Spleen (tissue), 11 donors: ENCODE measurements around the gene SOX30. TPM values are rescaled to one million over a fixed set of nuclear protein-coding genes. Genes with fewer than 3 reads are reported as not detected.

Experiments
- DNase-seq: peaks from one replicate; pipeline ENCODE4 v3.0.0-alpha.2; 2020
- H3K27ac ChIP-seq, 8 donors: fragments of 200-600 bp; sonication (generic) in 7 of 8; 1 replicate in 4 of 8; 2 replicates in 4 of 8; pipeline versions ENCODE4 v1.5.0 to v1.8.0; 2016 to 2021; ENCODE audit warnings: inconsistent platforms in 4 of 8, mild to moderate bottlenecking in 4 of 8, moderate library complexity in 1 of 8
- H3K27me3 ChIP-seq, 7 donors: fragments of 200-600 bp; sonication (generic) in 6 of 7; replicated peaks in 1 of 7; 1 replicate in 4 of 7; 2 replicates in 3 of 7; pipeline versions ENCODE4 v1.5.0 to v1.8.0; 2016 to 2021; ENCODE audit warnings: inconsistent platforms in 3 of 7, mild to moderate bottlenecking in 1 of 7
- H3K36me3 ChIP-seq, 6 donors: fragments of 200-600 bp; sonication (generic) in 5 of 6; 1 replicate in 4 of 6; 2 replicates in 2 of 6; pipeline versions ENCODE4 v1.5.0 to v1.8.0; 2016 to 2021; ENCODE audit warnings: inconsistent platforms in 2 of 6
- H3K4me1 ChIP-seq, 6 donors: fragments of 200-600 bp; sonication (generic) in 5 of 6; 1 replicate in 3 of 6; 2 replicates in 3 of 6; pipeline versions ENCODE4 v1.5.0 to v1.8.0; 2016 to 2021; ENCODE audit warnings: inconsistent platforms in 3 of 6
- H3K4me3 ChIP-seq, 8 donors: fragments of 200-600 bp; sonication (generic) in 7 of 8; 1 replicate in 4 of 8; 2 replicates in 4 of 8; pipeline versions ENCODE4 v1.5.0 to v1.8.0; 2016 to 2021; ENCODE audit warnings: inconsistent platforms in 4 of 8, mild to moderate bottlenecking in 4 of 8, moderate library complexity in 2 of 8
- H3K9me3 ChIP-seq, 8 donors: fragments of 200-600 bp; sonication (generic) in 7 of 8; 1 replicate in 4 of 8; 2 replicates in 4 of 8; pipeline versions ENCODE4 v1.5.0 to v1.8.0; 2016 to 2021; ENCODE audit warnings: inconsistent platforms in 4 of 8
- POLR2A ChIP-seq, 3 donors: fragments of 450-650 bp; IDR thresholded peaks; one replicate each; pipeline ENCODE4 v1.5.1; 2017; ENCODE audit warnings: antibody characterized with exemption in 3 of 3, mild to moderate bottlenecking in 1 of 3
- POLR2AphosphoS5 ChIP-seq, 3 donors: sonication (generic); formaldehyde crosslinking; IDR thresholded peaks; one replicate each; pipeline ENCODE4 v1.5.1; 2017; ENCODE audit warnings: antibody characterized with exemption in 3 of 3
- WGBS, 5 donors: extraction: QIAGEN DNeasy Blood & Tissue Kit in 3 of 5; methylation state at CpG; one replicate each; pipeline versions ENCODE4 v1.1.5 to v1.1.7; 2013 to 2018; 5-methylcytosine and 5-hydroxymethylcytosine counted together
- intact Hi-C: fragments of 100-400 bp; cut with DNase I; formaldehyde crosslinking; loops from one replicate; pipeline ENCODE4 v1.15.0; 2023; ENCODE audit warnings: low total_unique reads
- polyA plus RNA-seq, 3 donors: library from polyadenylated mRNA; stranded (reverse); fragments of 200-250 nt; gene quantifications; one replicate each; pipeline ENCODE4 v1.2.1, GENCODE V29; 2013
- total RNA-seq, 7 donors: library from RNA; depleted of rRNA in 3 of 7; stranded (reverse); fragments of >200 nt in 3 of 7; fragmentation: NEBNext Ultra II Directional in 4 of 7; extraction: Animal tissue kit (Norgen Biotek cat#: 25700) in 4 of 7; gene quantifications; one replicate each; pipeline versions ENCODE4 v1.1.0 to v1.2.1, GENCODE V29; 2016 to 2021
- TF ChIP-seq, protein P1 (sequence below), 11 experiments: fragments of 200-600 bp in 7 of 11; fragments of 450-650 bp in 4 of 11; sonication (generic) in 4 of 11; IDR thresholded peaks in 8 of 11; conservative IDR thresholded peaks in 3 of 11; 1 replicate in 7 of 11; 2 replicates in 4 of 11; pipeline versions ENCODE4 v1.4.0 to v1.8.0; 2016 to 2021; ENCODE audit warnings: antibody characterized with exemption in 11 of 11, inconsistent platforms in 4 of 11, mild to moderate bottlenecking in 1 of 11
- donor health status: healthy with polysubstance abuse.
- donor health status: DM: no; HTN: no; CAD: no; lungs with moderate emphysema.
- donor health status: DM: no; HTN: no; CAD: no.
- donor health status: Bipolar disorder and iron deficiency.
- donor health status: healthy.
- donor health status: DM: no; HTN: no; CAD: no.
- donor health status: DM: yes; HTN: yes; CAD: no.

SOX30 gene
- total and polyA plus RNA-seq, 10 donors: 0.02 to 0.27 (median 0.16) TPM; not detected in 2

DNA sequence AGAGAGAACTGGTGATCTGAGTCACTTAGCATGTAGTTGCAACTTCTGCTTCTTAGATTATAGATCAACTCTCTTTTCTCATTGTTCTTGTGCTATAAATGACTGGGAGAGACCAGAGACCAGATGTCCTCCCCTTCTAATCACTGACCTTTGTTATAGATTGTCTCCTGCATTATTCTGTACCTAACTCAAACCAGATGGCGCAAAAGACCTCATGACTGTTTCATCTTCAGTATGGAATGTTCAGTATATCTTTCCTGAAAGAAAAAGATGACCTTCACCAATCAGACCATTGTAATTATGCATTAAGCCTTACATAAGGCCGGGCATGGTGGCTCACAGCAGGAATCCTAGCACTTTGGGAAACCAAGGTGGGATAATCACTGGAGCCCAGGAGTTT is 46.2 kb downstream of the SOX30 start:
- intact Hi-C loops: no loop called here
- no peak for DNase-seq

DNA sequence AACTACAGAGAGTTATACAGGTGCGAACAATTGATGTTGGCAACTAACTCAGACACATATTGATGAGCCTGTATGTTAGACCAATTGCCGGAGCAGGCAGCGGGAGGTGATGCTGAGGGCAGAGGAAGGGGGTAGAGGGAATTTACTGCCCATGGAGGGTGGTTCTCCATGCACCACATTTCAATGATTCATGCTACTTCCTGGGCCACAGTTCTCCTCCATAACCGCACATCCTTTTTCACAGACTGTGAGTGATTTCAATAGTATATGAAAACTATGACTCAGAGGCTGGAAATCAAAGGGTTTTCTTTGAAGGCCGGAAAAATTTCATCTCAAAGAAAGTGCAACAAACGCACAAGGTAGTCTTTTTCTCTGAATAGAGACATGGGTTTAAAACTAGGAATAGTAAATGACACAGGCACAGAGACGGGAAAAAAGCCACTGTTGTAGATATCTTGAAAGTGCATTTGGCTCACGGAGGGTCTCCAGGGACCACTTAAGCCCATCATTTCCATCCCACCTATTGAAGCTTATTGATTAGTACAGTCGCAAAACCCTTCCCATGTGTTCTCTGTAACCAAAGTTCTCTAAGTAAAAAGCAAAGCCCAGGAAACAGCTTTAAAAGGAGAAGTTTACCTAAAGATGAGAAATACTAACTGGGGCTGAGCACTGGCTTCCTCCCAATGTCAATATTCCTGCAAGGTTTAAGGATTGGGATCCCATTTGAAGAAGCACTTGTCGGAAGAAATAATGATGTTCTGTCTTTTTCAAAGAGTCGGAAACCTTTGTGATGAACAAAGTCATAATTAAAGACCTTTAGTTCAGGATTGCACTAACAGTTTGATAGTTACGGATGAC is 48.7 kb downstream of the SOX30 start:
- intact Hi-C loops: no loop called here
- DNase-seq: no peak
- H3K27ac ChIP-seq: peak overlapping the region in 5 of 8 donors; percentile 33 to 80 (median 60)
- no peak for TF ChIP-seq POLR2AphosphoS5 (IDR thresholded peaks at IDR 0.05)
- no peak for TF ChIP-seq POLR2A (IDR thresholded peaks at IDR 0.05)
- TF ChIP-seq, protein P1, sequence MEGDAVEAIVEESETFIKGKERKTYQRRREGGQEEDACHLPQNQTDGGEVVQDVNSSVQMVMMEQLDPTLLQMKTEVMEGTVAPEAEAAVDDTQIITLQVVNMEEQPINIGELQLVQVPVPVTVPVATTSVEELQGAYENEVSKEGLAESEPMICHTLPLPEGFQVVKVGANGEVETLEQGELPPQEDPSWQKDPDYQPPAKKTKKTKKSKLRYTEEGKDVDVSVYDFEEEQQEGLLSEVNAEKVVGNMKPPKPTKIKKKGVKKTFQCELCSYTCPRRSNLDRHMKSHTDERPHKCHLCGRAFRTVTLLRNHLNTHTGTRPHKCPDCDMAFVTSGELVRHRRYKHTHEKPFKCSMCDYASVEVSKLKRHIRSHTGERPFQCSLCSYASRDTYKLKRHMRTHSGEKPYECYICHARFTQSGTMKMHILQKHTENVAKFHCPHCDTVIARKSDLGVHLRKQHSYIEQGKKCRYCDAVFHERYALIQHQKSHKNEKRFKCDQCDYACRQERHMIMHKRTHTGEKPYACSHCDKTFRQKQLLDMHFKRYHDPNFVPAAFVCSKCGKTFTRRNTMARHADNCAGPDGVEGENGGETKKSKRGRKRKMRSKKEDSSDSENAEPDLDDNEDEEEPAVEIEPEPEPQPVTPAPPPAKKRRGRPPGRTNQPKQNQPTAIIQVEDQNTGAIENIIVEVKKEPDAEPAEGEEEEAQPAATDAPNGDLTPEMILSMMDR (IDR thresholded peaks at IDR 0.05 in 8 of 11, conservative IDR thresholded peaks at IDR 0.05 in 3 of 11): no peak
- H3K9me3 ChIP-seq: no peaks in the 10 kb centered on the region
- peaks cover 12 to 94% (median 45%) of the 10 kb centered on the region in 6 donors for H3K4me1 ChIP-seq
- no peaks in the 10 kb centered on the region for H3K36me3 ChIP-seq
- WGBS, 5 donors: 66 to 75% (median 74%) methylated on average over 12 of the region's 12 CpGs
- H3K27me3 ChIP-seq: no peaks in the 10 kb centered on the region
- no peak overlapping the region for H3K4me3 ChIP-seq

More for the DNA sequence above, 46.2 kb downstream of the SOX30 start:
- Histone ChIP-seq H3K9me3 (no peaks in the 10 kb centered on the region), H3K36me3 (no peaks in the 10 kb centered on the region), H3K4me1 (peaks cover 17 to 87% (median 39%) of the 10 kb centered on the region in 6 donors), H3K27ac (no peak overlapping the region), H3K4me3 (no peak overlapping the region), H3K27me3 (no peaks in the 10 kb centered on the region)
- 91 to 100% (median 98%) methylated on average over 2 of the region's 2 CpGs for WGBS, 5 donors
- TF ChIP-seq POLR2AphosphoS5 (IDR thresholded peaks at IDR 0.05): no peak
- TF ChIP-seq, protein P1 (IDR thresholded peaks at IDR 0.05 in 8 of 11, conservative IDR thresholded peaks at IDR 0.05 in 3 of 11): no peak
- no peak for TF ChIP-seq POLR2A (IDR thresholded peaks at IDR 0.05)

DNA sequence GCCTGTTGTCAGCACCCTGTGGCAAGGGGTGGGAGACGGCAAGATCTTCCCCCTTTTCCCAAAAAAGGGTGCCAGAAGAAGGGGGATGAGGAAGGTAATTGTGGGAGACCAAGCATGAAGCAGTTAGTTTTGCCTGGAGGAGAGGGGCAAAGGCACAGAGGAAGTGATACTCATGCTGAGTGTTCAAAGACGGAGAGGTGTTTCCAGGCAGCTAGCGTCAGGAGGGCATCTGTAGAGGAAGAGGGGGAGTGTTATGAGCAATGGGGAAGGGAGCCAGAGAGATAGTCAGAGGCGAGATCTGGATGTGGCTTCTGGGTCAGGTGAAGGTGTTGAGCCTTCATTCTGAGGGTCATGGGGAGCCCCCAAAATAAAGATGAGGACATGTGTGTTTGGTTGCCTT is 49.7 kb downstream of the SOX30 start:
- 39 to 60% (median 56%) methylated on average over 4 of the region's 4 CpGs for WGBS, 5 donors
- DNase-seq: no peak

More for the DNA sequence above, 49.7 kb downstream of the SOX30 start:
- Histone ChIP-seq H3K4me1 (peaks cover 3 to 94% (median 43%) of the 10 kb centered on the region in 6 donors), H3K36me3 (no peaks in the 10 kb centered on the region), H3K27ac (peak overlapping the region in 6 of 8 donors; percentile 22 to 80 (median 60)), H3K27me3 (no peaks in the 10 kb centered on the region), H3K9me3 (no peaks in the 10 kb centered on the region), H3K4me3 (no peak overlapping the region)
- intact Hi-C loops: no loop called here
- TF ChIP-seq, protein P1 (IDR thresholded peaks at IDR 0.05 in 8 of 11, conservative IDR thresholded peaks at IDR 0.05 in 3 of 11): no peak
- TF ChIP-seq POLR2AphosphoS5 (IDR thresholded peaks at IDR 0.05) (peak in 1 of 3 donors; percentile 63), POLR2A (IDR thresholded peaks at IDR 0.05) (no peak)
